T-helper 9 cell (primary cell): Measurements from ENCODE around the gene FOXL1.

ENCODE experiments used
- DNase-seq: peaks from one replicate; pipeline ENCODE4 v3.0.0-alpha.2; 2020
- total RNA-seq, 2 donors: gene quantifications; one replicate each; lab custom pipeline; 2026; lab: John Stamatoyannopoulos, UW

Gene FOXL1
- 0 reads per million in 2 donors for total RNA-seq

GRCh38 chr16:86578061-86578599 lies at the start of gene FOXL1:
FOXL1 (plus strand) TSS chr16:86578549; CDS start chr16:86578724, 175 bp downstream.
- no peak for DNase-seq

GRCh38 chr16:86529160-86529559 lies 49.2 kb upstream of the FOXL1 start:
- no peak for DNase-seq

GRCh38 chr16:86530251-86531190 lies 47.8 kb upstream of the FOXL1 start:
- no peak for DNase-seq

GRCh38 chr16:86531191-86531545 lies 47.2 kb upstream of the FOXL1 start:
- DNase-seq: no peak

GRCh38 chr16:86531641-86532525 lies 46.5 kb upstream of the FOXL1 start:
- no peak for DNase-seq

- no peak for DNase-seq
Observed at GRCh38 chr16:86532526-86532815, 45.9 kb upstream of the FOXL1 start.

GRCh38 chr16:86533076-86533475 lies 45.3 kb upstream of the FOXL1 start:
- DNase-seq: no peak

GRCh38 chr16:86533767-86534351 lies 44.5 kb upstream of the FOXL1 start:
- no peak for DNase-seq

GRCh38 chr16:86534779-86535615 lies 43.4 kb upstream of the FOXL1 start:
- DNase-seq: no peak

- no peak for DNase-seq
Observed at GRCh38 chr16:86536621-86537020, 41.7 kb upstream of the FOXL1 start.

GRCh38 chr16:86537486-86537885 lies 40.9 kb upstream of the FOXL1 start:
- DNase-seq: no peak

GRCh38 chr16:86538196-86538780 lies 40.1 kb upstream of the FOXL1 start:
- DNase-seq: no peak

- no peak for DNase-seq
Observed at GRCh38 chr16:86540894-86541293, 37.5 kb upstream of the FOXL1 start.

GRCh38 chr16:86541560-86541959 lies 36.8 kb upstream of the FOXL1 start:
- no peak for DNase-seq

- no peak for DNase-seq
Observed at GRCh38 chr16:86542756-86543750, 35.3 kb upstream of the FOXL1 start.

- DNase-seq: no peak
Observed at GRCh38 chr16:86545481-86545880, 32.9 kb upstream of the FOXL1 start.

- no peak for DNase-seq
Observed at GRCh38 chr16:86545954-86546637, 32.3 kb upstream of the FOXL1 start.

GRCh38 chr16:86546638-86547013 lies 31.7 kb upstream of the FOXL1 start:
- DNase-seq: no peak

- DNase-seq: no peak
Observed at GRCh38 chr16:86547286-86547685, 31.1 kb upstream of the FOXL1 start.
